HG02970 (cell line): ENCODE data around the gene SLF2.

Source experiments
- ATAC-seq: cut with Tn5 transposase; IDR thresholded peaks from one replicate; pipeline ENCODE4 v1.9.1; 2021; ENCODE audit warnings: mild to moderate bottlenecking, moderate library complexity, moderate number of reproducible peaks; ENCODE audit not compliant: unreplicated experiment, low FRiP score

The SLF2 gene

DNA sequence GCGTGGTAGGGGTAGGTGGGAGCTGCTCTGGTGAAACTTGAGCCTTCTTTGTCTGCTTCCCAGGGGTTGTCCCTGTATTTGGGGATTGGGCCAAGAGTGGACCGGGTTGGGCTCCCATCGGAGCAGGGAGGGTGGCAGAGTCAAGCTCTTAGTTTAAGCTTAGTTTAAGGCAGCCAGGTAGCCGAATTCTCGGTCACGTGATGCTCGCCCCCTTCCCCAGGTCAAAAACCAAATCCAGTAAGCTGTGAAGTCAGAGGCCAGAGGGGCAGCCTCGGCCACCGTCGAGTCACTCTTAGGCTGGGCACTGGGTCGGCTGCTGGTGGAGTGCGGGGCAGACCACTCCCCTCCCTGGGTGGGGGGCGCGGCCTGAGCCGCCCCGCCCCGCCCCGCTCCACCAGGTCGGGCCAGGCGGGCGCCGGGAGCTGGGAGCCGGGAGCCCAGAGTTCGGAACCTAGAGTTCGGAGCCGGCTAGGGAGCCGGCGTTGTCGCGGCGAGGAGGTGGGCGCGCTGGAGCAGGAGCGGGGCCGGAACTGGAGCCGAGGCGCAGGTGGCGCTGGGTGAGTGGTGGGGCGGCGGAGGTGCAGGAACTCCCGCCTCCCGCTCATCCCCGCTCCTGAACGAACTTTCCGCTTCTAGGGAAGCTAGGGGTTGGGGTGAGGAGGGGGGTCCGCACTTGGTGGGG, 84.1 kb downstream of the SLF2 start:
- ATAC-seq, result no peak

DNA sequence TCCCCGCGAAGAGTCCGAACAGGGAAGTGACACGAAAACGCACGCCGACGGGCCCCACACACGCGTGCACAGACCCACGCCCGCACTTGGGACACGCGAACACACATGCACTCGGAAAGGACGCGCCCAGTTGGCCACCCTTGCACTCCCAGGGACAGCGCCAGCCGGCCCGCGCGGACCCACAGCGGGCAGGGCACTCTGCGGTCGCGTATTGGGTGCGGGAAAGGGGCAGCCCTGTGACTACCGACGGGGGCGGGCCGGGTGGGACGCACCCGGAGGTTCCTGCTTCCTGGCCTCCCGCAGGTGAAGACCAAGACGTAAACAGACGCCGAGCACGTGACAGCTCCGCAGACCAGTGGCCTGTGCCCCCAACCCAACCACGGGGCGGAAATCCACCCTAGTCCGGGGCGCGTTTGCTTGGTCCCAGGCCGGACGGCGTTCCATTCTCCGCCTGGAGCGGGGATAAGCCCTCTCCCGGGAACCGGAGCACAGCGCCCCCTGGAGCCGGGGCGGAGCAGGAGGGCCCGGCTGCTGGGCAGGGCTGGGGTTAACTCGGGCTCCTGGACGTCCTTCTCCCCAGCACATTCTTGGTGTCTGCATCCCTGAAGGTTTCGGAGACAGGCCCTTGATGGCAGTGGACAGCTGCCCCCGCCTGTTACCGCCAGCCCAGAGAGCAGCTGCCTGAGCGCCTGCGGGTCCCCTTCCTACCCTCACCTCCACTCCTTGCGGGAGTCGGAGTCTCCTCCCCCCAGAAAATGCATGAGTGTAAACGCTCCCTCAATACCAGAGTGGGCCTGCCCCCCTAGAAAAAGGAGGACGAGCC, 84.8 kb downstream of the SLF2 start:
- ATAC-seq, result no peak

DNA sequence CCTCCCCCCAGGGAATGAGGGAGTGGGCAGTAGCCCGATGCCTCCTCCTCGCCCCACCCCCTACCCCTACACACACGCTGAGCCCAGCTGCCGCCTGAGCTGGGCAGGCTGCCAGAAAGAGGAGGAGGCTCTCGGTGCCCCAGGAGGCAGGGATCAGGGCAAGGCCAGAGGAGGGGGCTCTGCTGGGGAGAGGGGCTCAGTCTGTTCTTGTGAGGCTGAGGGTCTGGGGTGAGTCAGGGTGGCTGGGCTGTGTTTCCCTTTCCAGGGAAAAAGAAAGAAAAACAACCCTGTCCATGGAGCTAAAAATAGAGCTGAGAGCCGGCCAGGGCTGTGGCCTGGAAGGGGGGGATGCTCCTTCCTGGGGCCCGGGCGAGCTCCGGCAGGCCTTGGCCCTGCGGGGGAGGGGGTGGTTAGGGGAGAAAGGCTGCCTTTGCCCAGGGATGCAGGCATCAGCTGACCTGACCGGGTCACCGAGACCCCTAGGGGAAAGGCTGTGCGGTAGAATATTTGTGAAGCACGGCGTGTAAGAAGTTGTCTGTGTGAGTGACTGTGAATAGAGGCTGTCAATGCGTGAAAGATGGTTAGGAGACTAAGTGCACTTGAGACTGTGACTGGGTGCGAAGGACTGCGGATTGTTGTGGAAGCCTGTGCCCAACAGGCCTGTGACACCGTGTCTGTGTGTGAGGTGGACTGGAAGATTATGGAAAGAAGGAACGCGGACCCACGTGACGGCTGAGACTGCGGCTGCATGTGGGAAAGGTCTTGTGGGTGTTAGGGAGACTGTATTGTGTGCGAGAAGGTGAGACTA, 85.6 kb downstream of the SLF2 start:
- ATAC-seq, result no peak

DNA sequence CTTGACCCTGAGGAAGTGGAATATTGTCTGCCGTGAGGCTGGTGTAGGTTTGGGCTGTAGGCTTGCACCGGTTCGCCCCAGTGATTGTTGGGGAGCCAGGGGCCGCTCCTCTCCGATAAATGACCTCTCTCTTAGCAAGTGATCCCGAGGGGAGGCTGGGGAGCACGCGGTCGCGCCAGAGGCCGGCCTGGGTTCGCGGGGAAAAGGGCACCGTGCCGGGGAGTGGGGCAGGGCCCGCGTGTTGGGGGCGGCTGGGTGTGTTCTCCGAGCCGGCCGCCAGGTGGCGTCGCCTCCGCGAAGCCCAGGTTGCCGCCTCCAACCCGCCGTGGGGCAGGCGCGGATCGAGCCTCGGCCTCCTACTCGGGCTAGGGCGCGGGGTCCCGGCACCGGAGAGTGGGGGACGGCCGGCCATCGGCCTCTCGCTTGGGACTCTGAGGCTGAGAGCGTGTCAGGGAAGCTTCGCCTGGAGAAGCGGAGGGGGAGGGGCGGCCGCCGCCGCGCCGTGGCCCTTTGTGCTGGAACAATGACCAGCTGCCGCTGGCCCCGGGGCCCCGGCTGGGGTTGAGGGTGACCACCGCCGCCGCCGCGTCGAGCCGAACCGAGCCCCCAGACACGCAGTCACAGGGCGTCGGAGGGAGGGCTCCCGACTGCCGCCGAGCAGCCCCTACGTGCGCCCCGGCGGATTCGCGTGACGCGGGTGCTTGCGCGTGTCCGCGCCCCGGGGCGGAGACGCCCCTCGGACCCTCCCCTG, 86.4 kb downstream of the SLF2 start:
- ATAC-seq, result peak; percentile 43

DNA sequence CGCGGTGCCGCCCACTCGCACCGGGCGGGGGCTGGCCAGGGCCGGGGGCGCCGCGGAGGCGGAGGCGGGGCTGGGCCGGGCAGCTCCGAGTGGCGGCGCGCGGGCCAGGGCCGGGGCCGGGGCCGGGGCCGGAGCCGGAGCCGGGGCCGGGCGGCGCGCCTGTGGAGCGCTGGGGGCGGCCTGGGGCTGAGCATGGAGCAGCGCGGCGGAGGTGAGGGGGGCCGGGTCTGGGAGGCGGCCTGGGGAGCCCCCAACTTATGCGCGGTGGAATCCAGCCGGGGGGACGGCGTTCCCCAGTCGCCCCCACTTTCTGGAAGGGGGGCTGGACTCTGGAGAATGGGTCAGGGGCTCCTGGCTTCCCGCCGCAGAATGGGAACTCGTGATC, 87.0 kb downstream of the SLF2 start, which contains the start of gene LZTS2:
Gene LZTS2, plus strand, starts transcription at position 67 of the 385 bp plus-strand sequence. CDS start 2,731 bp downstream, outside the sequence.
- ATAC-seq, result no peak

DNA sequence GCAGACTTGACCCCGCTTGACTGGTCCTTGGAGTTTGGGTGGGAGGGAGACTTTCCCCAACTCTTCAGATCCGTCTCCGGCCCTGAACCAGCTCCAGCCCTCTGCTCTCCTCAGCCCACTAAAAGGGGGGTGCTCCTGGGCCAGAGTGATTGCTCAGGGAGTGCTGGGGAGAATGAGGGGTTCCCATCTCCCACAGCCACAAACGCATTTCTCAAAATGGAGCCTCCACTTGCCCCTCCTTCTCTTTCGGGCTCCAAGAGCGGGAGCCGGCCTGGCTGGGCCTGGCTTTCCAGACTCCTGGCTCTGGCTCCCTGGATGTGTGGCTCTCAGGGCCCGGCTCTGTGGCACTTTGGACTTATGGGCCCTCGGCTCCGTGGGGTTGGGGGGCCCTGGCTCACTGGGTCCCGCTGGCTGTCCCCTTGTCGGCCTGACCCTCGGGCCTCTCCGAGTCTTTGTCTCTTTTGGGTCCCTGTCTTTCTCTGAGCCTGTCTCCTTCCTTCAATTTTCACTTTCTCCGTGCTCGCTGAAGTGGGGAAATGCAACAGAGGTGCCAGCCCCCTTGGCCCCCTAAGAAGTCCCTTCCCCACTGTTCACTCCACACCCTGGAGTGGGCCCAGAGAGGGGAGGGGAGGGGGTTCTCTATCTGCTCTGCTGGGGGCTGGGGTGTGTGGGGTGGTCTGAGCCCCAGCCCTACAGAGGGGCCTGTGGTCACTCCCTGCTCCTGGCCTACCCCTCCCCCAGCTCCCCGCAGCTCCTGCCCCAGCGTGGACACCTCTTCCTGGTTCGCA, 87.6 kb downstream of the SLF2 start:
- no peak for ATAC-seq

DNA sequence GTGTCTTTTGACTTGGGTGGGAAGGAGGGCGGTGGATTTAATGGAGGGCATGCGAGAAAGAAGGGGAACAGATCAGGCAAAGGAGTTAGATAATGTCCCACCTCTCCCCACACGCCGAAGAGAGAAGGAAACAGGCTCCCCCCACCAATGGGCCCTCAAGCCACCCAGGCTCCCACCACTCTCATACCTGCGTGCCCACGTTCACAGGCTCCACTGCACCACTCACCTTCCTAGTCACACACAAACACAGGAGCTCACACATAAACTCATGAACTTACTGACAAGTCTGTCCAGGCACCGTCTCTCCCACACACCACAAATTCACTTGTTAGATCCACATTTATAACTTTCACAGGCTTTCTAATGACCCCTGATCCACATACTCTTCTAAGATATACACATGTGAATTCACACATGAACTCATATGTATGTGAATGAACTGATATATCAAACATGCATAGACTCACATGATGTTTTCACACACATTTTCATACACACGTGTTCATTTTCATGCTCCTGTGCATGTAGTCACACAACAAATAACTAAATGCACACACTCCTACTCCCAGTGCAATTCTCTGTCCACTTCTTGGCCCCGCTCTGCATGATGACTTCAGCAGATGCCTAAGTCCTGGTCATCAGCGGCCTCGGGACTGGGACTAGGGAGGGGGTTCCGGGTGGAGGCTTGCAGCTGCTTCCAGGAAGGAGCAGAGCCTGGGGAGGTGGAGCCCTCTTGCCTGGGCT, 88.3 kb downstream of the SLF2 start:
- ATAC-seq, result no peak

DNA sequence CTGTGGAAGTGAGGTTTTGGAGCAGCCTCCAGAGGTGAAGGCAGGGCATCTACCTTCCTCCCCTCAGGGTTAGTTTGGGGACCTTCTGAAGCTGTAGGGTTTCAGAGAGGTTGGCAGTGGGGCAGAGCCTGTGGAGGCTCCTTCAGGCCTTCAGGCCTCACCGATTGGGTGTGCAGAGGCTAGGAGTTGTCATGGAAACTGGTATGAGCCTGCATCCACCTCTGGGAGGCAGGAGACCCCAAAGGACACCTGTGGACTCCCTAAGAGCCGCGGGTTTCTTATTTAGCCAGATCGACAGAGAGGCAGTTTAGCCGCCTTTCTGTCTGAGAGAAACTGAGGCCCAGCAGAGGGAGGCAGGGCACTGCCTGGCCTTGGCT, 88.9 kb downstream of the SLF2 start:
- no peak for ATAC-seq

DNA sequence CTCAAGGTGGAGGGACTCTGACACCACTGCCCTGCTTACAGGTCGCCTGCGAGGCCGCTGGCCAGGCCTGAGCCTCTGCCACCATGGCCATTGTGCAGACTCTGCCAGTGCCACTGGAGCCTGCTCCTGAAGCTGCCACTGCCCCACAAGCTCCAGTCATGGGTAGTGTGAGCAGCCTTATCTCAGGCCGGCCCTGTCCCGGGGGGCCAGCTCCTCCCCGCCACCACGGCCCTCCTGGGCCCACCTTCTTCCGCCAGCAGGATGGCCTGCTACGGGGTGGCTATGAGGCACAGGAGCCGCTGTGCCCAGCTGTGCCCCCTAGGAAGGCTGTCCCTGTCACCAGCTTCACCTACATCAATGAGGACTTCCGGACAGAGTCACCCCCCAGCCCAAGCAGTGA, 89.7 kb downstream of the SLF2 start:
- ATAC-seq, result no peak

DNA sequence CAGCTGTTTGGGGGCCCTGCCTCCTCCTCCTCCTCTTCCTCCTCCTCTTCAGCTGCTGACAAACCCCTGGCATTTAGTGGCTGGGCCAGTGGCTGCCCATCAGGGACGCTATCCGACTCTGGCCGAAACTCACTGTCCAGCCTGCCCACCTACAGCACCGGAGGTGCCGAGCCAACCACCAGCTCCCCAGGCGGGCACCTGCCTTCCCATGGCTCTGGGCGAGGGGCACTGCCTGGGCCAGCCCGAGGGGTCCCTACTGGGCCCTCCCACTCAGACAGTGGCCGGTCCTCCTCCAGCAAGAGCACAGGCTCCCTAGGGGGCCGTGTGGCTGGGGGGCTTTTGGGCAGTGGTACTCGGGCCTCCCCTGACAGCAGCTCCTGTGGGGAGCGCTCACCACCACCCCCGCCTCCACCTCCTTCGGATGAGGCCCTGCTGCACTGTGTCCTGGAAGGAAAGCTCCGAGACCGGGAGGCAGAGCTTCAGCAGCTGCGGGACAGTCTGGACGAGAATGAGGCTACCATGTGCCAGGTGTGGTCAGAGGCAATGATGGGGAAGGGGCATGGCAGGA, 91.0 kb downstream of the SLF2 start:
- ATAC-seq, result no peak

DNA sequence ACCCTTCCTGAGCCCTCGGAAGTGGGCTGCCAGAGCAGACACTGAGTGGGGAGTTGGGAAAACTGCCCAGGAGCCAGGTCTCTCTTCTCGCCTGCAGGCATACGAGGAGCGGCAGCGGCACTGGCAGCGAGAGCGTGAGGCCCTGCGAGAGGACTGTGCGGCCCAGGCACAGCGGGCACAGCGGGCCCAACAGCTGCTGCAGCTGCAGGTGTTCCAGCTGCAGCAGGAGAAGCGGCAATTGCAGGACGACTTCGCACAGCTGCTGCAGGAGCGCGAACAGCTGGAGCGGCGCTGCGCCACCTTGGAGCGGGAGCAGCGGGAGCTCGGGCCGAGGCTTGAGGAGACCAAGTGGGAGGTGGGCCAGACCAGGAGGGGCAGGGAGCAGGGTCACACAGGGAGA, 92.6 kb downstream of the SLF2 start:
- no peak for ATAC-seq

DNA sequence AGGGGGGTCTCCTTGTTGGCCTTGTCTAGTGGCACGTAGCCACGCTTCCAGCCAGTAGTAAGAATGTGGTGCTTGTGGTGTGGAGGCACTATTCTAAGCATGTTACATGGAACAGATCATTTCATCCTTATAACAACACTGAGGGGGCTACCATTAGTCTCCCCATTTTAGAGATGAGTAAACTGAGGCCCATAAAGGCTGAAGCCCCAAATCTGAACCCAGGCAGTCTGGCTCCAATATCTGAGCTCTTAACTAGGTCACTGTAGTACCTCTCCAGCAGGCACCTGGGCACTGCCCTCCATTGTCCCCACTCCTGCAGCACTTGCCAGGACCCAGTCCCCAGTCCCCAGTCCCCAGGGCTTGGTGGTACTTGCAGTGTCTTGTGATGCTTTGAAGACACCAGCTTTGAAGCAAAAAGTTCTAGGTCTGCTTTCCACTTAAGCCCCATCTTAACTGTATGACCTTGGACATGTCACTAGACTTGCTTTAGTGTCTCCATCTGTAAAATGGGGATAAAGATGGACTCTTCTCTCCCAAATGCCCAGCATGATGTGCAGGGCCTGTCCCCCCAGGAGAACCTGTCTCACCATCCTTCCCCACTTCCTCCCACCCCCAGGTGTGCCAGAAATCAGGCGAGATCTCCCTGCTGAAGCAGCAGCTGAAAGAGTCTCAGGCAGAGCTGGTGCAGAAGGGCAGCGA, 93.3 kb downstream of the SLF2 start:
- ATAC-seq, result no peak

DNA sequence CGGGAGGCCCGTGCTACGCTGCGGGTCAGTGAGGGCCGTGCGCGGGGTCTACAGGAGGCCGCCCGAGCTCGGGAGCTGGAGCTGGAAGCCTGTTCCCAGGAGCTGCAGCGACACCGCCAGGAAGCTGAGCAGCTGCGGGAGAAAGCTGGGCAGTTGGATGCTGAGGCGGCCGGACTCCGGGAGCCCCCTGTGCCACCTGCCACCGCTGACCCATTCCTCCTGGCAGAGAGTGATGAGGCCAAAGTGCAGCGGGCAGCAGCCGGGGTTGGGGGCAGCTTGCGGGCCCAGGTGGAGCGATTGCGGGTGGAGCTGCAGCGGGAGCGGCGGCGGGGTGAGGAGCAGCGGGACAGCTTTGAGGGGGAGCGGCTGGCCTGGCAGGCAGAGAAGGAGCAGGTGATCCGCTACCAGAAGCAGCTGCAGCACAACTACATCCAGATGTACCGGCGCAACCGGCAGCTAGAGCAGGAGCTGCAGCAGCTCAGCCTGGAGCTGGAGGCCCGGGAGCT, 93.9 kb downstream of the SLF2 start:
- no peak for ATAC-seq

DNA sequence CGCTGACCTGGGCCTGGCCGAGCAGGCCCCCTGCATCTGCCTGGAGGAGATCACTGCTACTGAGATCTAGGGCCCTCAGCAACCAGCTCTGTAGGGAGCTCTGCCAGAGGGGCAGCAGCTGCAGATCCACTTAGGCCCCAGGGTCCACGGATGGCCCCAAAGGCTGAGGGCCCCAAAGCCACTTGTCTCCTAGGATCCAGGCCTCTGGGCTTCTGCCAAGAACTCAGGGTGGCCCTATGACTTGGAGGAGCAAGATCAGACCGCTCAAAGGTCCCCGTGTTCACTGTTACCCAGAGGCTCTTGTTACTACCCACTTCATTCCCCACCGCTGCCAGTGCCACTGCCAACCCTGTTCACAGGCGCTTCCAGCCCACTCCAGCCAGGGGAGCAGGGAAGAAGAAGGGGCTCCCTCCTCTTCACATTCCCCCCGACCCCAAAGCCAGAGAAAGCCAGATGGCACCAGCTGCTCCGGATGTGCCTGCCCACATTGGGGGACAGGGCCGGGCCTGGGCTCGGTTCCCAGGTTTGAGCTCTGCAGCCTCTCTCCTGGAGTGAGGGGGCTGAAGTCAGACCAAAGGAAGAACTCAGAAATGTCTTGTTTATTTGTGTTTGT, 94.4 kb downstream of the SLF2 start:
- ATAC-seq, result no peak

DNA sequence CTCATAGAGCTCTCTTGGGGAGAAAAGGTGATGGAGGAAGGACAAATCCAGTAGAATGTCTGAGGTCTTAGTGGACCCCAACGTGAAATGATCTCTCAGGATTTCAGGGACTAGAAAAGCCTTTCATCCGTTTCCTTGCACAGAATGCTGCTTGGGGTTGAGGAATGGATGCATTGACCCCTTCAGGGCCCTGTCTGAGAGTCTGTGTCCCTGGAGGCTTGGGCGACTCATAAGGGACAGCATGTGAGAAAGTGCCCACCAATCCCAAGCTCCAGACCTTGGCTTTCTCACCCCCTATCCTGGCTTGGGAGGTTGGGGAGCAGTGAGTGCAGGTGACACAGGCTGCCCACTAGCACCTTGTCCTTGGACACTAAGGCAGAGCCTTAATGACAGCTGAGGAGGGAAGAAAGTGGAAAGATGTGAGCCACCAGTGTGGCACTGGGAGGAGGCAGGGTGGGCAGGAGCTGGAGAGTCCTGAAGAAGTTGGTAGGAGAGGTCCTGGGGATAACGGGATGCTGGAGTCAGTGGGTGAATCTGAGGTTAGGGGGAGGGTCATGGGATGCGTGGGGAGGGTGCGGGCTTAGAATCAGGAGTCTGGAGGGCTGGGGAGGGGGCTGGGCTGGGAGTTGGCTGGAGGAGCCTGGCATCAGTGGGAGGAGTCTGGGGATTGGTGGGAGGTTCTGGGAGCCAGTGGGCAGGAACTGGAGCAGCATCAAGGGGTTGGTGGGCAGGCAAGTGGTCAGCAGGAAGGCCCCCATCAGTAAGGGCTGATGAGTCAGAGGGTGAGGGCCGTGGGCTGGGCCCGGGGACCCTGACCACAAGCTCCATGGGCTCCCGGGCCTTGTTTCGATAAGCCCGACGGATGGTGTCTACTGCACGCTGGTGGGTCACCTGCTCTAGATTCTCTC, 95.4 kb downstream of the SLF2 start:
- ATAC-seq, result no peak

DNA sequence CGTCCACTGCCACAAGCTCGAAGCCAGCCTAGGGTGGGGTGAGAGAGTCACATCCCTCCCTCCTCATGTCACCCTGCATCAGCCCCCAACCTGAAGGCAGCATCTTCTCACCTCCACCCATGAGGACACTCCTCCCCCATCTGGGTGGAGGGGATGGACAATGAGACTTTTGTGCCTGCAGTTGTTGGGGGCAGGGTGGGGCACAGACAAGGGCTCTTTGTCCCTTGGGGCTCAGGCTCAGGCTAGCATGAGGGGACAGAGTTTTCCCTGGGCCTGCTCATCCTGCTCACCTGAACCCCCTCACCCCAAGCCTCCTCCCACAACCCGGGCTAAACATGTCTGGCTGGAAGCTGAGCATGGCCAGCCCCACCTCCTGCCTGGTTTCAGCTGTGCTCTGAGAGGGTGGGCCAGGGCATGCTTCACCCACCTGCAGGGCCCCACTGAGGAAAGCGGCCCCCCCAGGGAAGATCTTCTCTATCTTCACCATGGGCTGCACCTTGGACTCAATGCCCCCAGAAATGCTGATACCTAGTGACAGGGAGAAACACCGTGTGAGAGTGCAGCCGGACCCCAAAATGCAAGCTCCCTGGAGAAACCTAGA, 96.2 kb downstream of the SLF2 start:
- no peak for ATAC-seq
